Prostate gland (tissue), 2 donors: ENCODE results near the gene IMPA2. TPM values are rescaled to one million over a fixed set of nuclear protein-coding genes. Genes with fewer than 3 reads are reported as not detected.

ENCODE experiments used
- DNase-seq: peaks from one replicate; pipeline ENCODE4 v3.0.0-alpha.2; 2019; ENCODE audit warnings: low spot score
- H3K27ac ChIP-seq, 2 donors: fragments of 200-600 bp; sonication (generic); 2 replicates each; pipeline ENCODE4 v1.5.1; 2017 to 2019
- H3K27me3 ChIP-seq: fragments of 200-600 bp; sonication (generic); replicated peaks from 2 replicates; pipeline ENCODE4 v1.5.1; 2019; ENCODE audit not compliant: insufficient read depth
- H3K36me3 ChIP-seq, 2 donors: fragments of 200-600 bp; sonication (generic); 1 replicate in 1 of 2; 2 replicates in 1 of 2; pipeline versions ENCODE4 v1.5.1 to v1.8.1; 2017 to 2019
- H3K4me1 ChIP-seq: fragments of 200-600 bp; sonication (generic); replicated peaks from 2 replicates; pipeline ENCODE4 v1.5.1; 2019
- H3K4me3 ChIP-seq, 2 donors: fragments of 200-600 bp; sonication (generic); 2 replicates each; pipeline ENCODE4 v1.5.1; 2017 to 2019
- H3K9me3 ChIP-seq: fragments of 200-600 bp; sonication (generic); 2 replicates; pipeline ENCODE4 v1.5.1; 2017
- POLR2A ChIP-seq: fragments of 450-650 bp; IDR thresholded peaks from one replicate; pipeline ENCODE4 v1.6.1; 2016; ENCODE audit warnings: antibody characterized with exemption, mild to moderate bottlenecking
- POLR2AphosphoS5 ChIP-seq: sonication (generic); formaldehyde crosslinking; IDR thresholded peaks from one replicate; pipeline ENCODE4 v1.6.1; 2017; ENCODE audit warnings: antibody characterized with exemption
- WGBS: methylation state at CpG from one replicate; pipeline ENCODE4 v1.1.5; 2018; 5-methylcytosine and 5-hydroxymethylcytosine counted together
- intact Hi-C: fragments of 100-400 bp; cut with DNase I; formaldehyde crosslinking; loops from one replicate; pipeline ENCODE4 v1.14.2; 2022
- total RNA-seq, 2 donors: library from RNA; depleted of rRNA; stranded (reverse); fragments of >200 nt; gene quantifications; one replicate each; pipeline ENCODE4 v1.1.0, GENCODE V29; 2016
- TF ChIP-seq, protein P1 (sequence below), 4 experiments: fragments of 200-600 bp in 2 of 4; fragments of 450-650 bp in 2 of 4; sonication (generic) in 2 of 4; IDR thresholded peaks; 1 replicate in 3 of 4; 2 replicates in 1 of 4; pipeline ENCODE4 v1.5.1; 2016 to 2019; ENCODE audit warnings: antibody characterized with exemption in 4 of 4, mild to moderate bottlenecking in 2 of 4, moderate library complexity in 2 of 4

IMPA2 gene
- total RNA-seq, 2 donors from 2014 or later: 16.6 to 17.9 TPM

DNA sequence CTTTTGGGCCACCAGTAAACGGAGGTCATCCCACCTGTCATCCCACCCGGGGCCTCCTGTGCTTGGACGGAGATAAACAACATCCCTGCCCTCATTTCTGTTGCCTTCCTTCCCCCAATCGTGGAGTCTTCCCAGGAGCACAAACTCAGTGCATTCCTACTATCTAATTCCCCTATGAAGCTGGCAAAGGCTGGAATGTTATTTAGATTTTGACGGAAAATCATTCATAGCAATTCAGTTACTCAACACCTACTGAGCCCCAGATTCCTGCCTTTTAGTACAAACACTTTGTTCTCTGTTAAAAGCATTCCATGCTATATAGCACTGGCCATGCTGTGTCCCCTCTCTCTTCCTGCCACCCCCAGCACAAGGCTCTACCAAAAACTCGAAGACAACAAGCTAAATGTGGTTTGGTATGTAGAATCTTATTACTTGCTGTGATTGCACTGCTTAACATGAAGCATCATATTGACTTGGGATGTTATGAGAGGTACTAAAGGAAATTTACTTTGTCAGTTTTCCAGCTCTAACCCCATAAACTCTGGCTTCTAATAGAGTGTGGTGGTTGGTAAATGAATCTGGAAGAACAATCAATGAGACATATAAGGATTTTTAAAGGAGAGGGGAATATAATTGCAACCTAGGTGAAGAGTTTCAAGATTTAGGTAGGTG lies 32.3 kb upstream of the IMPA2 start:
- 66% methylated on average over 6 of the region's 6 CpGs for WGBS
- Histone ChIP-seq H3K4me3 (no peak overlapping the region), H3K36me3 (no peaks in the 10 kb centered on the region), H3K4me1 (no peaks in the 10 kb centered on the region), H3K27me3 (no peaks in the 10 kb centered on the region), H3K27ac (no peak overlapping the region), H3K9me3 (no peaks in the 10 kb centered on the region)
- TF ChIP-seq POLR2AphosphoS5 (peak; percentile 46), POLR2A (no peak)
- DNase-seq: peak; percentile 9
- intact Hi-C loops: loop anchor here (2.0 kb wide), 1 partner anchor 32 kb away; the partner anchor contains the start of gene IMPA2

DNA sequence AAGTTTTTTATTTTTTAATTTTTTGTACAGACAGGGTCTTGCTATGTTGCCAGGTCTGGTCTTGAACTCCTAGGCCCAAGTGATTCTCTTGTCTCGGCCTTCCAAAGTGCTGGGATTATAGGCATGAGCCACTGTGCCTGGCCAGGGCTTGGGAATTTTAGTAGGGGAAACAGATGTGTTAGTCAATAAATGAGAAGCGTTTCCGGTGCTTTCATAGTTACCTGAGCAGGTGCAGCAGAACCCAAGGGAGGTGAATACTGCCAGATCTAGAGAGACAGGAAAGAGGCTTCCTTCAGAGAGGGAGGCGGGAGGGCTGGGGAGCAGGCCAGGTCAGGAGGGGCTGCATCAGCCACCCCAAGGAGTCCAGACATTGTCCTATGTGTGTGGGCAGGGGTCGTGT lies 30.5 kb upstream of the IMPA2 start:
- WGBS: 77% methylated on average over 5 of the region's 5 CpGs
- no peaks in the 10 kb centered on the region for H3K9me3 ChIP-seq
- intact Hi-C loops: no loop called here
- H3K36me3 ChIP-seq: no peaks in the 10 kb centered on the region
- H3K27me3 ChIP-seq: no peaks in the 10 kb centered on the region
- TF ChIP-seq POLR2A (no peak), POLR2AphosphoS5 (no peak)
- TF ChIP-seq, protein P1, sequence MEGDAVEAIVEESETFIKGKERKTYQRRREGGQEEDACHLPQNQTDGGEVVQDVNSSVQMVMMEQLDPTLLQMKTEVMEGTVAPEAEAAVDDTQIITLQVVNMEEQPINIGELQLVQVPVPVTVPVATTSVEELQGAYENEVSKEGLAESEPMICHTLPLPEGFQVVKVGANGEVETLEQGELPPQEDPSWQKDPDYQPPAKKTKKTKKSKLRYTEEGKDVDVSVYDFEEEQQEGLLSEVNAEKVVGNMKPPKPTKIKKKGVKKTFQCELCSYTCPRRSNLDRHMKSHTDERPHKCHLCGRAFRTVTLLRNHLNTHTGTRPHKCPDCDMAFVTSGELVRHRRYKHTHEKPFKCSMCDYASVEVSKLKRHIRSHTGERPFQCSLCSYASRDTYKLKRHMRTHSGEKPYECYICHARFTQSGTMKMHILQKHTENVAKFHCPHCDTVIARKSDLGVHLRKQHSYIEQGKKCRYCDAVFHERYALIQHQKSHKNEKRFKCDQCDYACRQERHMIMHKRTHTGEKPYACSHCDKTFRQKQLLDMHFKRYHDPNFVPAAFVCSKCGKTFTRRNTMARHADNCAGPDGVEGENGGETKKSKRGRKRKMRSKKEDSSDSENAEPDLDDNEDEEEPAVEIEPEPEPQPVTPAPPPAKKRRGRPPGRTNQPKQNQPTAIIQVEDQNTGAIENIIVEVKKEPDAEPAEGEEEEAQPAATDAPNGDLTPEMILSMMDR (IDR thresholded peaks at IDR 0.05): no peak
- no peak for DNase-seq
- no peaks in the 10 kb centered on the region for H3K4me1 ChIP-seq
- H3K4me3 ChIP-seq: no peak overlapping the region
- no peak overlapping the region for H3K27ac ChIP-seq

DNA sequence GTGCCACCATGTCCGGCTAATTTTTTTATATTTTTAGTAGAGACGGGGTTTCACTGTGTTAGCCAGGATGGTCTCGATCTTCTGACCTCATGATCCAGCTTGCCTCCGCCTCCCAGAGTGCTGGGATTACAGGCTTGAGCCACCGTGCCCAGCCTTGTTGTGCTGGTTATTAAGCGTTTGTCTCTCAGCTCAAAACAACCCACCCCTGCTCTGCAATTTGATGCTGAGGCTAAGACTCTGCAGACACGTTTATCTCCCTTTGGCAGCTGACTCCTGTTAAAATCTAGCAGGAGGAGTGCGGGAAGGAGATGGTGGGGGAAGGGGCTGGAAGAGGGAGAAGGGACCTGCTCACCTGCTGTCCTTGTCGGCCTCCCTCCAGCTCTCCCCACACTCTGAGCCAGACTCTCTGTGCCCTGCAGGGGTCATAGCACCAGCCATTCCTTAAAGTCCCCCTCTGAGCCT lies 29.9 kb upstream of the IMPA2 start:
- 62% methylated on average over 9 of the region's 9 CpGs for WGBS
- no peak for DNase-seq
- no peak overlapping the region for H3K27ac ChIP-seq
- intact Hi-C loops: no loop called here
- no peak for TF ChIP-seq POLR2AphosphoS5
- TF ChIP-seq POLR2A: no peak
- TF ChIP-seq, protein P1 (IDR thresholded peaks at IDR 0.05): no peak
- no peaks in the 10 kb centered on the region for H3K27me3 ChIP-seq
- H3K36me3 ChIP-seq: no peaks in the 10 kb centered on the region
- H3K4me3 ChIP-seq: no peak overlapping the region
- H3K4me1 ChIP-seq: no peaks in the 10 kb centered on the region
- H3K9me3 ChIP-seq: no peaks in the 10 kb centered on the region

DNA sequence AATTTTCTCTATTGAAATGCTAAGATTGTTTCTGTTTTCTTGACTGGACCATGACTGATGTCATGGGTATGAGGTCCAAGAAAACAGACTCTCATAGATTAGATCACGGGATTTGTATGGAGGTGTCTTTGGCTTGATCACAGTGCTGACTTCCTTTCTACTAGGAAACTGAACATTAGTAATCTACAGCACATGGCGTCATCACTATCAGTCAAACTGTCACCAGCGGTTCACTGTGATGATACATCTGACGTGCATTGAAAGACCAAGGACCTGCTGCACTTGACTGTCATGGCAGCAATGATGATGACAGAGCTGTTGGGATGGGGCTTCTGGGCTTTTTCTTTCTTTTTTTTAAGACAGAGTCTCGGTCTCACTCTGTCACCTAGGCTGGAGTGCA lies 28.2 kb upstream of the IMPA2 start:
- Histone ChIP-seq H3K9me3 (no peaks in the 10 kb centered on the region), H3K4me3 (no peak overlapping the region), H3K36me3 (no peaks in the 10 kb centered on the region), H3K4me1 (no peaks in the 10 kb centered on the region), H3K27me3 (no peaks in the 10 kb centered on the region), H3K27ac (no peak overlapping the region)
- no peak for DNase-seq
- TF ChIP-seq, protein P1 (IDR thresholded peaks at IDR 0.05): no peak
- TF ChIP-seq POLR2A (no peak), POLR2AphosphoS5 (no peak)
- intact Hi-C loops: no loop called here
- WGBS: 94% methylated on average over 5 of the region's 5 CpGs

DNA sequence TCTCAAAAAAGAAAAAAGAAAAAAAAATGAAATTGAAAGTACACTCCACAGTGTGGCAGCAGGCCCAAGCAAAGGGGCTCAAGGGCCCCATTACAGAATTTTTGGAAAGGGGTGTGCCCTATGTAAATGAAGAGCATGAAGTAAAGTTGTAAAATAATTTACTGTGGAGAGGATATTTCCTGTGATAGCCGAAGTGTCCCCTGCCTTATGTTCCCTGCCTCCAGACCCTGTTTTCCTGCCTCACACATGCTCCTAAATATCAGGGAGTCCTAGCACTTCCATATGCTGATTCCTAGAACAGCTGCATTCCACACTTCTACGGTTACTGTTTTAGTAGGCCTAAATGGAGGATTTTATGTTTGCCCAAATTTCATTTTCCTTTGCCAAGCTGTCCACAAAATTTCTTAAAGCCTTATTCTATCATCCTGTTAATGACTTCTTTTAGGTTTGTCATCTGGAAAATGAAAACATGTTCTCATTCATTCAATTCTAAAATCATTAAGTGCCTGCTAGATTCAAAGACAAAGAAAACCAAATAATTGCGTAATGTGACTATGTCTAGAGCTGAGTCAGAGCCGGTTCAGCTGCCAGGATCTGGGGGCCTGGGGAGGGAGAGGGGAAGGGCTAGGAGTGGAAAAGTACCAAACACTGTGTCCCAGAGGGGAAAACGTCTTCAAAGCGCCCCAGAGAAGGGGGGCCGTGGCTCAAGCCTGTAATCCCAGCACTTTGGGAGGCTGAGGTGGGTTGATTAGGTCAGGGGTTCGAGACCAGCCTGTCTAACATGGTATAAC lies 25.9 kb upstream of the IMPA2 start:
- Histone ChIP-seq H3K27me3 (no peaks in the 10 kb centered on the region), H3K4me1 (no peaks in the 10 kb centered on the region), H3K9me3 (no peaks in the 10 kb centered on the region), H3K27ac (no peak overlapping the region), H3K4me3 (no peak overlapping the region), H3K36me3 (no peaks in the 10 kb centered on the region)
- intact Hi-C loops: no loop called here
- DNase-seq: no peak
- WGBS: 41% methylated on average over 8 of the region's 8 CpGs
- TF ChIP-seq, protein P1 (IDR thresholded peaks at IDR 0.05): no peak
- TF ChIP-seq POLR2A (no peak), POLR2AphosphoS5 (no peak)
